C4-2B (cell line): ENCODE data around the gene BTD.

Experiments
- CTCF ChIP-seq: fragments of 450-650 bp; conservative IDR thresholded peaks from 2 replicates; pipeline ENCODE4 v1.5.1; 2017; ENCODE audit warnings: mild to moderate bottlenecking
- ZFX ChIP-seq: fragments of 450-650 bp; IDR thresholded peaks from 2 replicates; pipeline ENCODE4 v1.6.1; 2017

GRCh38 chr3:15682561-15683185, 81.1 kb downstream of the BTD start:
- TF ChIP-seq CTCF (no peak), ZFX (no peak)
